H9 (cell line): ENCODE measurements around the gene TEAD1. TPM values are rescaled to one million over a fixed set of nuclear protein-coding genes. Genes with fewer than 3 reads are reported as not detected.

Source experiments
- DNase-seq: peaks from one replicate; pipeline ENCODE4 v3.0.0-alpha.2; 2017
- H2AFZ ChIP-seq: one replicate; pipeline ENCODE4 v1.6.1; 2013; ENCODE audit warnings: mild to moderate bottlenecking, low read length, control low read depth, moderate library complexity
- H2AK5ac ChIP-seq: 2 replicates; pipeline ENCODE4 v1.6.1; 2013; ENCODE audit warnings: low read length, control low read depth, mixed read lengths; ENCODE audit not compliant: insufficient read length
- H2BK120ac ChIP-seq: one replicate; pipeline ENCODE4 v1.6.1; 2013; ENCODE audit warnings: low read depth, mild to moderate bottlenecking, low read length, control low read depth, inconsistent platforms; ENCODE audit not compliant: poor library complexity, severe bottlenecking
- H2BK12ac ChIP-seq: 2 replicates; pipeline ENCODE4 v1.6.1; 2013; ENCODE audit warnings: low read length, control low read depth, mixed read lengths, low read depth; ENCODE audit not compliant: insufficient read length
- H2BK15ac ChIP-seq: 2 replicates; pipeline ENCODE4 v1.6.1; 2013; ENCODE audit warnings: low read depth, low read length, control low read depth
- H2BK20ac ChIP-seq: one replicate; pipeline ENCODE4 v1.6.1; 2013; ENCODE audit warnings: low read depth, mild to moderate bottlenecking, low read length, control low read depth, inconsistent platforms; ENCODE audit not compliant: poor library complexity, severe bottlenecking
- H2BK5ac ChIP-seq: 2 replicates; pipeline ENCODE4 v1.6.1; 2013; ENCODE audit warnings: low read length, control low read depth, mixed read lengths; ENCODE audit not compliant: insufficient read length
- H3K14ac ChIP-seq: 2 replicates; pipeline ENCODE4 v1.6.1; 2013; ENCODE audit warnings: low read length, control low read depth; ENCODE audit not compliant: insufficient read depth
- H3K18ac ChIP-seq: 2 replicates; pipeline ENCODE4 v1.6.1; 2013; ENCODE audit warnings: low read depth, mild to moderate bottlenecking, mixed read lengths, low read length, control low read depth; ENCODE audit not compliant: insufficient read length
- H3K23ac ChIP-seq: 2 replicates; pipeline ENCODE4 v1.6.1; 2013; ENCODE audit warnings: low read length, control low read depth, mixed read lengths, low read depth; ENCODE audit not compliant: insufficient read length
- H3K23me2 ChIP-seq: 2 replicates; pipeline ENCODE4 v1.6.1; 2013; ENCODE audit warnings: low read depth, mild to moderate bottlenecking, mixed read lengths, low read length, control low read depth; ENCODE audit not compliant: insufficient read length, poor library complexity, severe bottlenecking
- H3K27ac ChIP-seq: 2 replicates; pipeline ENCODE4 v1.5.1; 2013; ENCODE audit warnings: low read length, control low read depth, mixed read lengths, low read depth; ENCODE audit not compliant: insufficient read length
- H3K27me3 ChIP-seq: 2 replicates; pipeline ENCODE4 v1.6.1; 2013; ENCODE audit warnings: low read length, control low read depth, inconsistent platforms; ENCODE audit not compliant: insufficient read depth
- H3K4ac ChIP-seq: 2 replicates; pipeline ENCODE4 v1.6.1; 2013; ENCODE audit warnings: low read depth, mild to moderate bottlenecking, control low read depth, inconsistent platforms, low read length, moderate library complexity
- H3K4me1 ChIP-seq: 2 replicates; pipeline ENCODE4 v1.6.1; 2013; ENCODE audit warnings: low read length, control low read depth, inconsistent platforms; ENCODE audit not compliant: insufficient read depth
- H3K4me2 ChIP-seq: 2 replicates; pipeline ENCODE4 v1.6.1; 2013; ENCODE audit warnings: low read length, control low read depth, mixed read lengths; ENCODE audit not compliant: insufficient read length, insufficient read depth
- H3K56ac ChIP-seq: 2 replicates; pipeline ENCODE4 v1.6.1; 2013; ENCODE audit warnings: low read depth, mild to moderate bottlenecking, mixed read lengths, low read length, control low read depth; ENCODE audit not compliant: insufficient read length
- H3K79me1 ChIP-seq: 2 replicates; pipeline ENCODE4 v1.6.1; 2013; ENCODE audit warnings: low read depth, mild to moderate bottlenecking, moderate library complexity, low read length, control low read depth, inconsistent platforms; ENCODE audit not compliant: insufficient read depth, poor library complexity, severe bottlenecking
- H3K79me2 ChIP-seq: 2 replicates; pipeline ENCODE4 v1.6.1; 2013; ENCODE audit warnings: low read length, control low read depth, inconsistent platforms; ENCODE audit not compliant: insufficient read depth
- H3K9ac ChIP-seq: 2 replicates; pipeline ENCODE4 v1.6.1; 2013; ENCODE audit warnings: low read length, control low read depth, mixed read lengths; ENCODE audit not compliant: insufficient read length; ENCODE audit errors: extremely low read depth
- H3K9me3 ChIP-seq: one replicate; pipeline ENCODE4 v1.6.1; 2013; ENCODE audit warnings: low read depth, low read length, inconsistent platforms; ENCODE audit not compliant: control insufficient read depth
- H3T11ph ChIP-seq: one replicate; pipeline ENCODE4 v1.6.1; 2013; ENCODE audit warnings: mild to moderate bottlenecking, low read length, control low read depth, inconsistent platforms
- H4K20me1 ChIP-seq: one replicate; pipeline ENCODE4 v1.6.1; 2013; ENCODE audit not compliant: control insufficient read depth, insufficient read length, insufficient read depth
- H4K5ac ChIP-seq: 2 replicates; pipeline ENCODE4 v1.6.1; 2013; ENCODE audit warnings: low read depth, mild to moderate bottlenecking, mixed read lengths, low read length, control low read depth; ENCODE audit not compliant: insufficient read length
- H4K8ac ChIP-seq: replicated peaks from 2 replicates; pipeline ENCODE4 v1.6.1; 2013; ENCODE audit warnings: low read length, control low read depth, mixed read lengths, low read depth; ENCODE audit not compliant: insufficient read length
- H4K91ac ChIP-seq: 2 replicates; pipeline ENCODE4 v1.6.1; 2013; ENCODE audit warnings: low read depth, mild to moderate bottlenecking, moderate library complexity, mixed read lengths, low read length, control low read depth; ENCODE audit not compliant: insufficient read length
- H3K27ac Mint-ChIP-seq, 3 experiments: 2 replicates in 2 of 3; 3 replicates in 1 of 3; pipeline ENCODE4 v1.8.0; 2020 to 2021; ENCODE audit warnings: mixed read lengths in 3 of 3, mild to moderate bottlenecking in 1 of 3, moderate library complexity in 1 of 3
- H3K27me3 Mint-ChIP-seq: 2 replicates; pipeline ENCODE4 v1.8.0; 2021; ENCODE audit warnings: low read depth, mild to moderate bottlenecking, moderate library complexity, mixed read lengths
- H3K36me3 Mint-ChIP-seq, 3 experiments: 2 replicates in 2 of 3; 3 replicates in 1 of 3; pipeline ENCODE4 v1.8.0; 2020 to 2021; ENCODE audit warnings: low read depth in 3 of 3, mixed read lengths in 3 of 3; ENCODE audit not compliant: insufficient read depth in 1 of 3
- H3K4me1 Mint-ChIP-seq, 2 experiments: 2 replicates each; pipeline ENCODE4 v1.8.0; 2020; ENCODE audit warnings: mixed read lengths in 2 of 2
- H3K4me3 Mint-ChIP-seq, 2 experiments: 2 replicates in 1 of 2; 3 replicates in 1 of 2; pipeline ENCODE4 v1.8.0; 2020 to 2021; ENCODE audit warnings: mild to moderate bottlenecking in 2 of 2, mixed read lengths in 2 of 2, moderate library complexity in 1 of 2
- H3K9me3 Mint-ChIP-seq, 2 experiments: 2 replicates in 1 of 2; 3 replicates in 1 of 2; pipeline ENCODE4 v1.8.0; 2020; ENCODE audit warnings: mild to moderate bottlenecking in 2 of 2, mixed read lengths in 2 of 2, moderate library complexity in 1 of 2
- WGBS: extraction: QIAGEN DNeasy Blood & Tissue Kit; methylation state at CpG from one replicate; pipeline ENCODE4 v1.1.7; 2013; ENCODE audit warnings: missing lambda C conversion rate, low lambda C conversion rate, mixed read lengths; ENCODE audit not compliant: insufficient read length; ENCODE audit errors: extremely low coverage; 5-methylcytosine and 5-hydroxymethylcytosine counted together
- total RNA-seq: library from RNA; stranded (reverse); gene quantifications from 2 replicates; pipeline ENCODE4 v1.2.1, GENCODE V29; 2021
- TF ChIP-seq, protein P1 (sequence below): fragments of 200-600 bp; sonication (generic); conservative IDR thresholded peaks from 3 replicates; pipeline ENCODE4 v1.8.0; 2021; ENCODE audit warnings: antibody characterized with exemption, mild to moderate bottlenecking

Gene TEAD1
- total RNA-seq, 1 experiment from 2014 or later = 75.1 TPM

DNA sequence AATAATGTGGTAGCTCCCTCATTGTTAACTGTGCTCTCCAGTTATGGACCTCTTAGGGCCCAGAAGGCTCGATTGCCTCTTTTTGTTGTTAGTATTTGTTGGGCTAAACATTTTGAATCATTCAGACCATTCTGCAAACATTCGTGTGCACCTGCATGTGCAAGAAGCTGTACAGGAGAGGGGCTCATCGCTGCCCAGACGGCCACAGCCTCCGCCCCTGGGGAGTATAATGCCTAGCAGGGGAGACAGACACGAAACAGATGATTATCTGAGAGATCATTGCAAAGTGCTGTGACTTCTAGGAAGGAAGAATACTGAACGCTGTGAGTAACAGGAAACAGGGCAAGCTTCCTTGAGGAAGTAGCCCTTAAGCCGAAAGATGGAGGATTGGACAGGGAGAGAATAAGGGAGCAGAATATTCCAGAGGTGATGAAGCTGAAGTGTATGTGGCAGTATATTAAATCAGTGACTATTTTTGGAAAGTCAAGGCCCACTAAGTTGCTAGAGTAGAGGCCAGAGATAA lies 211.6 kb downstream of the TEAD1 start:
- TF ChIP-seq, protein P1, sequence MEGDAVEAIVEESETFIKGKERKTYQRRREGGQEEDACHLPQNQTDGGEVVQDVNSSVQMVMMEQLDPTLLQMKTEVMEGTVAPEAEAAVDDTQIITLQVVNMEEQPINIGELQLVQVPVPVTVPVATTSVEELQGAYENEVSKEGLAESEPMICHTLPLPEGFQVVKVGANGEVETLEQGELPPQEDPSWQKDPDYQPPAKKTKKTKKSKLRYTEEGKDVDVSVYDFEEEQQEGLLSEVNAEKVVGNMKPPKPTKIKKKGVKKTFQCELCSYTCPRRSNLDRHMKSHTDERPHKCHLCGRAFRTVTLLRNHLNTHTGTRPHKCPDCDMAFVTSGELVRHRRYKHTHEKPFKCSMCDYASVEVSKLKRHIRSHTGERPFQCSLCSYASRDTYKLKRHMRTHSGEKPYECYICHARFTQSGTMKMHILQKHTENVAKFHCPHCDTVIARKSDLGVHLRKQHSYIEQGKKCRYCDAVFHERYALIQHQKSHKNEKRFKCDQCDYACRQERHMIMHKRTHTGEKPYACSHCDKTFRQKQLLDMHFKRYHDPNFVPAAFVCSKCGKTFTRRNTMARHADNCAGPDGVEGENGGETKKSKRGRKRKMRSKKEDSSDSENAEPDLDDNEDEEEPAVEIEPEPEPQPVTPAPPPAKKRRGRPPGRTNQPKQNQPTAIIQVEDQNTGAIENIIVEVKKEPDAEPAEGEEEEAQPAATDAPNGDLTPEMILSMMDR = no peak
- no peak overlapping the region for H3K27ac ChIP-seq
- no peak overlapping the region for H3K23ac ChIP-seq
- no peak overlapping the region for H3K9ac ChIP-seq
- no peaks in the 10 kb centered on the region for H3K9me3 Mint-ChIP-seq
- no peak overlapping the region; a peak in 1 of 7 replicates for H3K27ac Mint-ChIP-seq
- H4K20me1 ChIP-seq = no peaks in the 10 kb centered on the region
- H2BK5ac ChIP-seq = no peak overlapping the region
- H2BK20ac ChIP-seq = no peak overlapping the region
- H3K27me3 ChIP-seq = no peaks in the 10 kb centered on the region
- no peak overlapping the region for H4K8ac ChIP-seq
- no peak overlapping the region for H3K4ac ChIP-seq
- H3K23me2 ChIP-seq = no peaks in the 10 kb centered on the region
- no peak overlapping the region for H3K14ac ChIP-seq
- no CpG with 5 or more reads among the region's 8 CpGs for WGBS
- H3K4me2 ChIP-seq = no peak overlapping the region
- no peak overlapping the region for H2BK15ac ChIP-seq
- no peak overlapping the region for H3K4me3 Mint-ChIP-seq
- no peak for DNase-seq
- H3K9me3 ChIP-seq = no peaks in the 10 kb centered on the region
- H3K4me1 Mint-ChIP-seq = peaks cover 13 to 14% of the 10 kb centered on the region in 2 experiments
- H4K91ac ChIP-seq = no peak overlapping the region
- H2AFZ ChIP-seq = no peak overlapping the region
- peaks cover 52 to 71% (median 63%) of the 10 kb centered on the region in 3 experiments for H3K36me3 Mint-ChIP-seq
- no peak overlapping the region for H3K56ac ChIP-seq
- no peaks in the 10 kb centered on the region for H3K79me2 ChIP-seq
- no peak overlapping the region for H3T11ph ChIP-seq
- no peak overlapping the region for H4K5ac ChIP-seq
- no peaks in the 10 kb centered on the region for H3K79me1 ChIP-seq
- no peak overlapping the region for H2BK12ac ChIP-seq
- H3K4me1 ChIP-seq = no peaks in the 10 kb centered on the region
- H3K18ac ChIP-seq = no peak overlapping the region
- H2BK120ac ChIP-seq = no peak overlapping the region
- H3K27me3 Mint-ChIP-seq = no peaks in the 10 kb centered on the region
- no peak overlapping the region for H2AK5ac ChIP-seq
